ENCODE results near the gene GRM3.

Gene GRM3

GRCh38 chr7:86647385-86648094 is 3.8 kb downstream of the GRM3 start:
- no peak overlapping the region for H3K4me3 ChIP-seq (ENCODE audit: low read length in 2 of 2)
- H3K23ac ChIP-seq (ENCODE audit: low read depth, low read length, poor library complexity), result no peak overlapping the region
- no peak overlapping the region for H2BK15ac ChIP-seq (ENCODE audit: low read length)
- H2AK5ac ChIP-seq (ENCODE audit: low read depth, low read length), result no peak overlapping the region
- H2BK12ac ChIP-seq (ENCODE audit: low read length), result no peak overlapping the region
- H2AFZ ChIP-seq (ENCODE audit: low read length), result no peak overlapping the region
- no peak overlapping the region for H3K18ac ChIP-seq (ENCODE audit: low read length)
- H3K4me2 ChIP-seq (ENCODE audit: insufficient read depth, low read length, poor library complexity, severe bottlenecking), result no peak overlapping the region
- no peak overlapping the region for H2BK120ac ChIP-seq (ENCODE audit: low read depth, low read length)
- no peak overlapping the region for H3K14ac ChIP-seq (ENCODE audit: low read length)
- no peaks in the 10 kb centered on the region for H3K27me3 ChIP-seq (ENCODE audit: control insufficient read depth in 3 of 3, insufficient read depth in 3 of 3, low read depth in 1 of 3, low read length in 3 of 3)
- DNase-seq (ENCODE audit: low spot score), result no peak
- WGBS, 2 donors (ENCODE audit: extremely low coverage in 2 of 2, insufficient read length in 2 of 2, insufficient replicate concordance in 1 of 2), result no CpG with 5 or more reads among the region's 5 CpGs
- H3K36me3 ChIP-seq (replicated peaks in 1 of 2; ENCODE audit: control insufficient read depth in 2 of 2, insufficient read depth in 2 of 2, low read length in 2 of 2), result no peaks in the 10 kb centered on the region
- no peak overlapping the region for H3K4ac ChIP-seq (ENCODE audit: low read length)
- H3K9me3 ChIP-seq (replicated peaks in 1 of 2; ENCODE audit: control insufficient read depth in 2 of 2, insufficient read depth in 1 of 2, low read depth in 1 of 2, low read length in 2 of 2), result no peaks in the 10 kb centered on the region
- H4K91ac ChIP-seq (ENCODE audit: low read depth, low read length, poor library complexity), result no peak overlapping the region
- no peak overlapping the region for H3K9ac ChIP-seq (ENCODE audit: low read depth, low read length, poor library complexity)
- no peaks in the 10 kb centered on the region for H3K79me1 ChIP-seq (ENCODE audit: low read depth, low read length)
- H3K27ac ChIP-seq (replicated peaks; ENCODE audit: low read length), result no peak overlapping the region
- H3K4me1 ChIP-seq (ENCODE audit: control insufficient read depth in 2 of 2, insufficient read depth in 1 of 2, low read depth in 1 of 2, low read length in 2 of 2), result peaks cover 3 to 34% of the 10 kb centered on the region in 2 donors
- no peak overlapping the region for H2BK5ac ChIP-seq (ENCODE audit: low read length)
- no peak overlapping the region for H4K8ac ChIP-seq (ENCODE audit: low read depth, low read length)

GRCh38 chr7:86648169-86648568 is 4.5 kb downstream of the GRM3 start:
- no peaks in the 10 kb centered on the region for H3K36me3 ChIP-seq (replicated peaks in 1 of 2; ENCODE audit: control insufficient read depth in 2 of 2, insufficient read depth in 2 of 2, low read length in 2 of 2)
- H3K23ac ChIP-seq (ENCODE audit: low read depth, low read length, poor library complexity), result no peak overlapping the region
- H3K27ac ChIP-seq (replicated peaks; ENCODE audit: low read length), result no peak overlapping the region
- H4K8ac ChIP-seq (ENCODE audit: low read depth, low read length), result no peak overlapping the region
- H3K9me3 ChIP-seq (replicated peaks in 1 of 2; ENCODE audit: control insufficient read depth in 2 of 2, insufficient read depth in 1 of 2, low read depth in 1 of 2, low read length in 2 of 2), result no peaks in the 10 kb centered on the region
- no peak overlapping the region for H3K9ac ChIP-seq (ENCODE audit: low read depth, low read length, poor library complexity)
- H2BK15ac ChIP-seq (ENCODE audit: low read length), result no peak overlapping the region
- no peak overlapping the region for H3K4me3 ChIP-seq (ENCODE audit: low read length in 2 of 2)
- H2BK120ac ChIP-seq (ENCODE audit: low read depth, low read length), result no peak overlapping the region
- no CpG with 5 or more reads among the region's 1 CpG for WGBS, 2 donors (ENCODE audit: extremely low coverage in 2 of 2, insufficient read length in 2 of 2, insufficient replicate concordance in 1 of 2)
- H4K91ac ChIP-seq (ENCODE audit: low read depth, low read length, poor library complexity), result no peak overlapping the region
- no peaks in the 10 kb centered on the region for H3K79me1 ChIP-seq (ENCODE audit: low read depth, low read length)
- H3K4me2 ChIP-seq (ENCODE audit: insufficient read depth, low read length, poor library complexity, severe bottlenecking), result no peak overlapping the region
- H3K14ac ChIP-seq (ENCODE audit: low read length), result no peak overlapping the region
- no peak for DNase-seq (ENCODE audit: low spot score)
- no peak overlapping the region for H3K4ac ChIP-seq (ENCODE audit: low read length)
- no peak overlapping the region for H2BK12ac ChIP-seq (ENCODE audit: low read length)
- H3K4me1 ChIP-seq (ENCODE audit: control insufficient read depth in 2 of 2, insufficient read depth in 1 of 2, low read depth in 1 of 2, low read length in 2 of 2), result peaks cover 3 to 34% of the 10 kb centered on the region in 2 donors
- no peak overlapping the region for H2BK5ac ChIP-seq (ENCODE audit: low read length)
- H2AK5ac ChIP-seq (ENCODE audit: low read depth, low read length), result no peak overlapping the region
- H3K27me3 ChIP-seq (ENCODE audit: control insufficient read depth in 3 of 3, insufficient read depth in 3 of 3, low read depth in 1 of 3, low read length in 3 of 3), result no peaks in the 10 kb centered on the region
- no peak overlapping the region for H2AFZ ChIP-seq (ENCODE audit: low read length)
- no peak overlapping the region for H3K18ac ChIP-seq (ENCODE audit: low read length)

GRCh38 chr7:86653919-86654659 is 10.4 kb downstream of the GRM3 start:
- Histone ChIP-seq H3K9ac (ENCODE audit: low read depth, low read length, poor library complexity) (no peak overlapping the region), H3K23ac (ENCODE audit: low read depth, low read length, poor library complexity) (no peak overlapping the region), H4K91ac (ENCODE audit: low read depth, low read length, poor library complexity) (no peak overlapping the region), H3K27me3 (ENCODE audit: control insufficient read depth in 3 of 3, insufficient read depth in 3 of 3, low read depth in 1 of 3, low read length in 3 of 3) (no peaks in the 10 kb centered on the region), H2BK5ac (ENCODE audit: low read length) (no peak overlapping the region), H3K4me3 (ENCODE audit: low read length in 2 of 2) (no peak overlapping the region), H2BK120ac (ENCODE audit: low read depth, low read length) (no peak overlapping the region), H2BK12ac (ENCODE audit: low read length) (no peak overlapping the region), H2AFZ (ENCODE audit: low read length) (peak overlapping the region; percentile 71), H3K4me1 (ENCODE audit: control insufficient read depth in 2 of 2, insufficient read depth in 1 of 2, low read depth in 1 of 2, low read length in 2 of 2) (peaks cover 4 to 16% of the 10 kb centered on the region in 2 donors), H3K79me1 (ENCODE audit: low read depth, low read length) (no peaks in the 10 kb centered on the region), H3K4ac (ENCODE audit: low read length) (no peak overlapping the region), H3K18ac (ENCODE audit: low read length) (peak overlapping the region; percentile 65), H2BK15ac (ENCODE audit: low read length) (no peak overlapping the region), H2AK5ac (ENCODE audit: low read depth, low read length) (no peak overlapping the region), H3K27ac (replicated peaks; ENCODE audit: low read length) (peak overlapping the region; percentile 79), H3K14ac (ENCODE audit: low read length) (no peak overlapping the region), H3K4me2 (ENCODE audit: insufficient read depth, low read length, poor library complexity, severe bottlenecking) (peak overlapping the region; percentile 14), H3K36me3 (replicated peaks in 1 of 2; ENCODE audit: control insufficient read depth in 2 of 2, insufficient read depth in 2 of 2, low read length in 2 of 2) (no peaks in the 10 kb centered on the region), H4K8ac (ENCODE audit: low read depth, low read length) (no peak overlapping the region), H3K9me3 (replicated peaks in 1 of 2; ENCODE audit: control insufficient read depth in 2 of 2, insufficient read depth in 1 of 2, low read depth in 1 of 2, low read length in 2 of 2) (no peaks in the 10 kb centered on the region)
- WGBS, 2 donors (ENCODE audit: extremely low coverage in 2 of 2, insufficient read length in 2 of 2, insufficient replicate concordance in 1 of 2), result no CpG with 5 or more reads among the region's 9 CpGs
- DNase-seq (ENCODE audit: low spot score), result peak; percentile 29

- Histone ChIP-seq H3K4me3 (ENCODE audit: low read length in 2 of 2) (no peak overlapping the region), H3K4me2 (ENCODE audit: insufficient read depth, low read length, poor library complexity, severe bottlenecking) (no peak overlapping the region), H3K4me1 (ENCODE audit: control insufficient read depth in 2 of 2, insufficient read depth in 1 of 2, low read depth in 1 of 2, low read length in 2 of 2) (peaks cover 4 to 13% of the 10 kb centered on the region in 2 donors), H3K79me1 (ENCODE audit: low read depth, low read length) (no peaks in the 10 kb centered on the region), H4K91ac (ENCODE audit: low read depth, low read length, poor library complexity) (no peak overlapping the region), H3K9me3 (replicated peaks in 1 of 2; ENCODE audit: control insufficient read depth in 2 of 2, insufficient read depth in 1 of 2, low read depth in 1 of 2, low read length in 2 of 2) (no peaks in the 10 kb centered on the region), H2BK15ac (ENCODE audit: low read length) (no peak overlapping the region), H3K27ac (replicated peaks; ENCODE audit: low read length) (no peak overlapping the region), H2BK120ac (ENCODE audit: low read depth, low read length) (no peak overlapping the region), H3K9ac (ENCODE audit: low read depth, low read length, poor library complexity) (no peak overlapping the region), H3K18ac (ENCODE audit: low read length) (no peak overlapping the region), H2BK12ac (ENCODE audit: low read length) (no peak overlapping the region), H3K23ac (ENCODE audit: low read depth, low read length, poor library complexity) (no peak overlapping the region), H3K14ac (ENCODE audit: low read length) (no peak overlapping the region), H4K8ac (ENCODE audit: low read depth, low read length) (no peak overlapping the region), H2AK5ac (ENCODE audit: low read depth, low read length) (no peak overlapping the region), H2BK5ac (ENCODE audit: low read length) (no peak overlapping the region), H3K36me3 (replicated peaks in 1 of 2; ENCODE audit: control insufficient read depth in 2 of 2, insufficient read depth in 2 of 2, low read length in 2 of 2) (no peaks in the 10 kb centered on the region), H2AFZ (ENCODE audit: low read length) (no peak overlapping the region), H3K4ac (ENCODE audit: low read length) (no peak overlapping the region), H3K27me3 (ENCODE audit: control insufficient read depth in 3 of 3, insufficient read depth in 3 of 3, low read depth in 1 of 3, low read length in 3 of 3) (no peaks in the 10 kb centered on the region)
- WGBS, 2 donors (ENCODE audit: extremely low coverage in 2 of 2, insufficient read length in 2 of 2, insufficient replicate concordance in 1 of 2), result no CpG with 5 or more reads among the region's 2 CpGs
- DNase-seq (ENCODE audit: low spot score), result no peak
Observed at GRCh38 chr7:86657948-86658347, 14.2 kb downstream of the GRM3 start.

Data from neuronal stem cell (in vitro differentiated cells).